ENCODE results near the gene SLC4A1AP. TPM values are rescaled to one million over a fixed set of nuclear protein-coding genes. Genes with fewer than 3 reads are reported as not detected.
A peak's percentile ranks its signal among the peaks of the same experiment; 100 is the strongest.

The SLC4A1AP gene
- total and polyA plus RNA-seq, 9 of the 15 experiments (the other 6 are each of a cell fraction or from before 2014, with no cell fraction given): 8.1 to 40.5 (median 35.3) TPM

GRCh38 chr2:27723372-27724144, 59.9 kb downstream of the SLC4A1AP start (continued):
- TF ChIP-seq, protein P1, sequence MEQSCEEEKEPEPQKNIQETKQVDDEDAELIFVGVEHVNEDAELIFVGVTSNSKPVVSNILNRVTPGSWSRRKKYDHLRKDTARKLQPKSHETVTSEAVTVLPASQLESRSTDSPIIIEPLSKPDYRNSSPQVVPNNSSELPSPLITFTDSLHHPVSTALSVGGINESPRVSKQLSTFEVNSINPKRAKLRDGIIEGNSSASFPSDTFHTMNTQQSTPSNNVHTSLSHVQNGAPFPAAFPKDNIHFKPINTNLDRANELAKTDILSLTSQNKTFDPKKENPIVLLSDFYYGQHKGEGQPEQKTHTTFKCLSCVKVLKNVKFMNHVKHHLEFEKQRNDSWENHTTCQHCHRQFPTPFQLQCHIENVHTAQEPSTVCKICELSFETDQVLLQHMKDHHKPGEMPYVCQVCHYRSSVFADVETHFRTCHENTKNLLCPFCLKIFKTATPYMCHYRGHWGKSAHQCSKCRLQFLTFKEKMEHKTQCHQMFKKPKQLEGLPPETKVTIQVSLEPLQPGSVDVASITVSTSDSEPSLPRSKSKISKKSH (CRISPR knock-in tag; IDR thresholded peaks at IDR 0.05): no peak
- TF ChIP-seq TOE1 (IDR thresholded peaks at IDR 0.05; ENCODE audit: borderline replicate concordance): no peak
- no peak for TF ChIP-seq TOE1 (CRISPR knock-in tag; IDR thresholded peaks at IDR 0.05; ENCODE audit: borderline replicate concordance, low read depth)
- TF ChIP-seq RBFOX2 (IDR thresholded peaks at IDR 0.05; ENCODE audit: low read depth, low read length): no peak
- TF ChIP-seq CBFA2T2 (conservative IDR thresholded peaks at IDR 0.05): no peak
- peak; percentile 48 to 76 for TF ChIP-seq RAD21 (CRISPR knock-in tag; conservative IDR thresholded peaks at IDR 0.05 in 1 of 2, IDR thresholded peaks at IDR 0.05 in 1 of 2)

DNA sequence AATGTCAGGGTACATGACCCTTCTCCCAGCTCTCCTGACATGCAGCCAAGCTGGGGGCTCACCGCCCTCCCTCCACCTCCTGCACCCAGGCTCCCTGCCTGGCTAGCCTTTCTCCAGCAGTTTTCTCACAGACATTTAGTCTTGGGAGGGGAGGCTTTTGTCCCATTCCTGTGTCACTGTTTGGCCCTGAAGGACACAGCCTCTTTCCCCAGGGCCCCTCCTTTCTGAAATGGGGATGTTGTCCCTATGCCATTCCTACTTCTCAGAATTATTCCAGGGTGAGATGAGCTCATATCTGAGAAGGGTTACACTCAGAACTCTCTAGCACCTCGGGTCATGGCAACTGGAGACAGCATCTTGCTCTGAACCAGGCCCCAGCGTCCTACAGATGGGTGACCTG, 60.5 kb downstream of the SLC4A1AP start:
- Histone ChIP-seq H3K27ac (ENCODE audit: extremely low read depth, low read depth, low read length) (no peak overlapping the region), H3K79me2 (ENCODE audit: control insufficient read depth, insufficient read depth, low read length) (no peaks in the 10 kb centered on the region), H3K9me1 (ENCODE audit: control insufficient read depth, insufficient read depth, low read length) (no peaks in the 10 kb centered on the region), H2AFZ (ENCODE audit: low read depth, low read length) (no peak overlapping the region), H3K4me3 (no peak overlapping the region), H3K36me3 (ENCODE audit: control insufficient read depth, insufficient read depth, low read length) (no peaks in the 10 kb centered on the region), H3K27me3 (ENCODE audit: control insufficient read depth in 2 of 2, insufficient read depth in 2 of 2, low read length in 2 of 2) (peaks cover 5 to 11% of the 10 kb centered on the region in 2 experiments; a peak in 2 of 5 replicates), H3K4me2 (ENCODE audit: insufficient read depth, low read length) (no peak overlapping the region), H3K4me1 (replicated peaks in 1 of 2; ENCODE audit: control insufficient read depth in 2 of 2, insufficient read depth in 2 of 2, low read length in 2 of 2) (peaks cover 0 to 4% of the 10 kb centered on the region in 2 experiments; a peak in 2 of 5 replicates), H3K9me3 (replicated peaks; ENCODE audit: control insufficient read depth, insufficient read depth, low read depth, low read length) (no peaks in the 10 kb centered on the region), H3K9ac (ENCODE audit: insufficient read depth in 1 of 2, low read depth in 2 of 2, low read length in 2 of 2) (peak overlapping the region in 1 of 2 experiments; percentile 65; a peak in 1 of 4 replicates), H4K20me1 (replicated peaks; ENCODE audit: control insufficient read depth, insufficient read depth, low read length) (0 out of 2 replicates have a peak, but pooled peaks cover 4% of the 10 kb centered on the region)
- ChIA-PET POLR2A (interaction anchor here (0.6 kb wide), 2 partner anchors 685 to 915 kb away, joined by 3 read pairs; no protein-coding TSS in a partner anchor), CTCF (ENCODE audit: low intra/inter-chr PET ratio) (interaction anchor here (1.4 kb wide), 1 partner anchor 28 kb away, joined by 5 read pairs; no protein-coding TSS in a partner anchor)
- no peak for DNase-seq (ENCODE audit: extremely low read depth in 1 of 4, low spot score in 3 of 4)
- 26% methylated on average over 3 of the region's 3 CpGs for WGBS (ENCODE audit: insufficient coverage, low coverage, missing lambda C conversion rate)
- ATAC-seq: no peak
- in situ Hi-C loops (cut with MboI) (no loop called here), intact Hi-C loops (cut with micrococcal nuclease) (loop anchor here (10.0 kb wide), 1 partner anchor 671 kb away; the partner anchor contains the start of gene FOSL2)
- no TSS peak for BruUV-seq (replicated peaks)
- FAIRE-seq: no peak
- TF ChIP-seq DIDO1 (tag; IDR thresholded peaks at IDR 0.05; ENCODE audit: low read depth) (no peak), ZNF780A (CRISPR knock-in tag; IDR thresholded peaks at IDR 0.05) (no peak), ZNF146 (CRISPR knock-in tag; IDR thresholded peaks at IDR 0.05; ENCODE audit: unreplicated experiment) (no peak), SP1 (CRISPR knock-in tag; IDR thresholded peaks at IDR 0.05) (no peak), CUX1 (CRISPR knock-in tag; IDR thresholded peaks at IDR 0.05) (no peak), ETS2 (tag; IDR thresholded peaks at IDR 0.05; ENCODE audit: borderline replicate concordance, poor library complexity, severe bottlenecking) (no peak)
